Fibroblast of villous mesenchyme (primary cell): ENCODE measurements around the gene HS3ST5. TPM values are rescaled to one million over a fixed set of nuclear protein-coding genes. Genes with fewer than 3 reads are reported as not detected.

ENCODE experiments used
- DNase-seq: peaks from one replicate; pipeline ENCODE4 v3.0.0-alpha.2; 2010; ENCODE audit warnings: low read depth
- H3K4me3 ChIP-seq: 2 replicates; pipeline ENCODE4 v1.5.1; 2011; ENCODE audit warnings: low read depth, mild to moderate bottlenecking, low read length
- total RNA-seq: library from RNA; depleted of rRNA; stranded (reverse); fragments of >200 nt; gene quantifications from 2 replicates; pipeline ENCODE4 v1.2.3, GENCODE V29; 2012
- TF ChIP-seq, protein P1 (sequence below): IDR thresholded peaks from 2 replicates; pipeline ENCODE4 v1.5.1; 2012; ENCODE audit warnings: low read depth, mild to moderate bottlenecking, low read length; ENCODE audit not compliant: insufficient read depth

The HS3ST5 gene
- total RNA-seq, 1 donor, result under 0.01 TPM

DNA sequence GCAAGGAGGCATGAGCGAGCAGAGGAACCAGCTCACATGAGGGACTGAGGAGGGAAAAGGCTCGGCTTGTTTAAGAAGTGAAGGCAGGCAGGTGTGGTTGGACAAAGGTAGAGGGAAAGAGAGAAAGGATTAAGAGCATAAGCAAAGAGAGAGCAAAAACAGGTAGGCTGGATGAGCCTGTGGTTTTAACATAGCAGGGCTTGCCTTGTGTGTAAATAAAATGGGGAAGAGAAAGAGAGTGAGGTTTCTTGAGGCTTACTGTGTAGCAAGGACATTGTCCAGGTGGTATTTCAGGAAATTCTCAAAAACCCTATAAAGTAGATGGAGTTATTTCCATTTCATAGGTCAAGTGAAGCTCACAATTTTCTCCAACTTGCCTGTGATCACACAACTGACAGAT is 278.0 kb downstream of the HS3ST5 start:
- no peak overlapping the region for H3K4me3 ChIP-seq

DNA sequence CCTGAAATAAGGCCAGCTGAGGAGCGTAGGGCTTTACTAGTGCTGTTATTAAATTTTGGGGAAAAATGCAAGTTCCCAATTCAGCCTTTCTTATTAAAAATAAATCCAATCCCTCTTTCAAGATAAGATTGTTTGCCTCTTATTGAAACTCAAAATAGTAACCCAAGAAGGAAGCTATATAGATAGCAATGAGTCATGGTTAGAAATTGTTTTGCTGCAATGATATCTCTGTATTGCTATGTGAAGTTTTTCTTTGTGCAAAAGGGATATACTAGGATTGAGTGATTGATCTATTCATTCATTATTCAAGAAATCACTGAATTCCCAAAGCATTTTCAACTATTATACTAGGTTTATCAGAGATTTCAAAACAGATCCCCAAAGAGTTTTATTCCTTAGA is 278.9 kb downstream of the HS3ST5 start:
- TF ChIP-seq, protein P1, sequence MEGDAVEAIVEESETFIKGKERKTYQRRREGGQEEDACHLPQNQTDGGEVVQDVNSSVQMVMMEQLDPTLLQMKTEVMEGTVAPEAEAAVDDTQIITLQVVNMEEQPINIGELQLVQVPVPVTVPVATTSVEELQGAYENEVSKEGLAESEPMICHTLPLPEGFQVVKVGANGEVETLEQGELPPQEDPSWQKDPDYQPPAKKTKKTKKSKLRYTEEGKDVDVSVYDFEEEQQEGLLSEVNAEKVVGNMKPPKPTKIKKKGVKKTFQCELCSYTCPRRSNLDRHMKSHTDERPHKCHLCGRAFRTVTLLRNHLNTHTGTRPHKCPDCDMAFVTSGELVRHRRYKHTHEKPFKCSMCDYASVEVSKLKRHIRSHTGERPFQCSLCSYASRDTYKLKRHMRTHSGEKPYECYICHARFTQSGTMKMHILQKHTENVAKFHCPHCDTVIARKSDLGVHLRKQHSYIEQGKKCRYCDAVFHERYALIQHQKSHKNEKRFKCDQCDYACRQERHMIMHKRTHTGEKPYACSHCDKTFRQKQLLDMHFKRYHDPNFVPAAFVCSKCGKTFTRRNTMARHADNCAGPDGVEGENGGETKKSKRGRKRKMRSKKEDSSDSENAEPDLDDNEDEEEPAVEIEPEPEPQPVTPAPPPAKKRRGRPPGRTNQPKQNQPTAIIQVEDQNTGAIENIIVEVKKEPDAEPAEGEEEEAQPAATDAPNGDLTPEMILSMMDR, result no peak
- no peak for DNase-seq

More for the DNA sequence above, 278.0 kb downstream of the HS3ST5 start:
- TF ChIP-seq, protein P1, result no peak
- DNase-seq, result no peak

DNA sequence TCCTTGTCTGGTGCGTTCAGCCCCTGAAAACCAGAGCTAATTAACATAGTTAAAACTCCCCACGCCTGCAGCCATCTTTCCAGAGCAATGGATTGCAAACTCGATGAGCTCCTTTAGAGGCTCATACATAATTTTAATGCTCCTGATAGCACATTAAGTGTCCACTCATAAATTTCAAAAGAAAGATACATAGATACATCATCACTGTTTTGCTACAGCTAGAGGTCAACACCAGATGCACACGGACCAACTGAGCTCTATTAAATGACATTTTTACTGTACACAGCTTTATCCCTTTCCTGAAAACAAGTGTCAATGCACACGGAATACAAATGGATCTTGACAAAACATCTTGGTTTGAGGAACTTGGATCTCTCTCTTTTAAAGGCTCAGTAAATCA is 280.6 kb downstream of the HS3ST5 start:
- H3K4me3 ChIP-seq, result no peak overlapping the region
- DNase-seq, result no peak
- TF ChIP-seq, protein P1, result no peak

More for the DNA sequence above, 278.9 kb downstream of the HS3ST5 start:
- H3K4me3 ChIP-seq, result no peak overlapping the region

DNA sequence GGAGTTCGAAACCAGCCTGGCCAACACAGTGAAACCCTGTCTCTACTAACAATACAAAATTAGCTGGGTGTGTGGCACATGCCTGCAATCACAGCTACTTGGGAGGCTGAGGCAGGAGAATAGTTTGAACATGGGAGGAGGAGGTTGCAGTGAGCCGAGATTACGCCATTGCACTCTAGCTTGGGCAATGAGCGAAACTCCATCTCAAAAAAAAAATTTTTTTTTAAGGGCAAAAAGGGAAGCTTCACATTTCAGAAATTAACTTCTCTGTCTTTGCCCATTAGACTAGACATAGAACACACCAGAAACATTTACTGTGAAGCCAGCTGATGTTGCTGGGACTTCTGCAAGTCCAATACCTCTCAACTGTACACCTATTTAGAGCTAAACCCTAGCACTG is 281.1 kb downstream of the HS3ST5 start:
- DNase-seq, result no peak
- TF ChIP-seq, protein P1, result no peak
- H3K4me3 ChIP-seq, result no peak overlapping the region

DNA sequence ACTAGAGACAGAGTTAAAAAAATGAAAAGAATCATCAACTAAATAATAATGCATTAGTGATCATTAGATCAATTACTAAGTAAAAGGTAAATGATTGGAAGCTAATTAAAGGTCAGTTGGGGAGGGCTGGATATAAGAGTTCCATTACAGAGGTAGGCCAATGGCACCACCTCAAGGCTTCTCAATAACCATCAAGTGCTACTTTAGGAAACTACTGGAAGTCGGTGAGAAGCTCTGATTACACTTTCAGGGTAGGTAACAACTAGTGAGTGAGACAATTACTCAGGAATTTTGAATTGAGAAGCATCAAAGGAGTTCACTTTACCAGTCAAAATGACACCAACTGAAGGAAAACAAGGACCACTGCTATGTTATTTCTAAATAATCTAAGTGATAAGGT is 281.7 kb downstream of the HS3ST5 start:
- H3K4me3 ChIP-seq, result no peak overlapping the region
- TF ChIP-seq, protein P1, result no peak
- no peak for DNase-seq

DNA sequence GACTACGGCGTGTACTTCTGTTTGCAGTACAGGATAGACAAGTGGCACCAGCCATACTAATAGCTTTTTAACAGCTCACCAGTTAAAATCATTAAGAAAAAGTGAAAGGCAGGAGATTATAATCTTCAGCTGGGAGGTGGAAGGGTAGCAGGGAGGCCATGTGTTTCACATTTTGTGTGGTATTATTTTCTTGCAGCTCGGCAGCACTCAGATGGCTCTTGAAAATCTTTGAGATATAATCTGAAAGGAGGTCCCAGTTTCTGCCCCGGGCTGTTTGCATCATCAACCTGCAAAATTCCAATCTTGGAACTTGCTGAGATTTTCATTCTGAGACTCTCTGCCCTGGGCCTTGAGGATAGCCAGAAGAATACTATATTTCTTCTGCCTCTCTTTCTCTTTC is 284.4 kb downstream of the HS3ST5 start:
- TF ChIP-seq, protein P1, result no peak
- DNase-seq, result no peak
- no peak overlapping the region for H3K4me3 ChIP-seq

DNA sequence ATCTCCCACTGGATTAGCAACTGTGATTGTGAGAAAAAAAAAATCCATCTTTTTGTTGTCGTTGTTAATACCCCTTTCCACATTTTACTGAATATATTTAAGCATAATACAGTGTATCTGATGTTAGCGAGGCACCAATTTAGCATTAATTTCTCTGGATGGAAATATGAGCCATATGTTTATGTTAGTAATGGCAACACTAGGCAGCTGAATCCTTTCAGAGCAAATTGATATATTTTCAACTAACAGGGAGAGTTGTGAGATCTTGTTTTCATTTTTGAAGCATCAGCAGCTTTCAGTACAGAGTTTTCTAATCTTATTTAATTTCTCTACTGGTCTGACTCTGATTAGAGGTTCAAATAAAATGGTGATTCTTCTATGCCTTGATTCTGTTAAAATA is 287.1 kb downstream of the HS3ST5 start:
- TF ChIP-seq, protein P1, result no peak
- H3K4me3 ChIP-seq, result no peak overlapping the region
- DNase-seq, result no peak
